DMS153 (cell line): ENCODE results near the gene RMDN2.

Source experiments
- DNase-seq: peaks from one replicate; lab custom pipeline; 2025; lab: John Stamatoyannopoulos, UW

RMDN2 gene, protein sequence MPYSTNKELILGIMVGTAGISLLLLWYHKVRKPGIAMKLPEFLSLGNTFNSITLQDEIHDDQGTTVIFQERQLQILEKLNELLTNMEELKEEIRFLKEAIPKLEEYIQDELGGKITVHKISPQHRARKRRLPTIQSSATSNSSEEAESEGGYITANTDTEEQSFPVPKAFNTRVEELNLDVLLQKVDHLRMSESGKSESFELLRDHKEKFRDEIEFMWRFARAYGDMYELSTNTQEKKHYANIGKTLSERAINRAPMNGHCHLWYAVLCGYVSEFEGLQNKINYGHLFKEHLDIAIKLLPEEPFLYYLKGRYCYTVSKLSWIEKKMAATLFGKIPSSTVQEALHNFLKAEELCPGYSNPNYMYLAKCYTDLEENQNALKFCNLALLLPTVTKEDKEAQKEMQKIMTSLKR

DNA sequence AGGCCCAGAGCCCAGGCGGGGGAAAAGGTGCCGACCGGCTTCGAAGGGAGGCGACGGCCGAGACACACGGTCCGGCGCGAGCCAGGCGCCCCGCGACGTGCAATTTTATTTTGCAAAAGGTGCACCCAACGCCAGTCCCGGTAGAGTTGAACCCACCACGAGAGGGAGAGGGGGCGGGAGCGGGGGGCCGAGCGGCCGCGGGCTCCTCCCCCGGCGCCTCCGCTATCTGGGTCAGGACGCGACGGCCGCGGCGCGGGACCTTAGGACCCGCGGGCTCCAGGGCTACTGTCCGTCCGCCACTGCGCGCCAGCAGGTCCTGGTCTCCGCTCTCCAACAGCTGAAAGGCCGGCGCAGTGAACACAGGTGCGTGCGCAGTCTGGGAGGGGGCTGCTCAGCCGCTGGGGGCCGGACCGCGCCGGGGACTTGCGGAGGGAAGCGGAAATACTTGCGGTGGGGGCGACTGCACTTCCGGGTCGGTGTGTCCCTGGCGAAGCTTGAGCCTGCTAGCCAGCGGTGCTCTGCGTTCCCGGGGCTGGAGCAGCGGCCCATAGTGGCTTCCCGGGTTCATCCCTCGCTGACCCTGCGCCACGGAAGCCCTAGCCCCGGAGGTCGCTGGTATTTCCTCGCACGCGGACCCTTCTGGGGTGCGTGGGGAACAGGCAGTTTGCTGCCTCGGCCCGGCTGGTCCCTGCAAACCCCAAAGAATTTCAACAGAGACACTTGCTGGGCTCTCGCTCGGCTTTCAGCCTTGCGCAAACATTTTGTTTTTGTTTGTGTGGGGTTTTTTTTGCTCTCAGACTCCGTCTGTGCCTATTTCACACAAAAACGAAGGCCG lies at the start of gene RMDN2:
Gene RMDN2 (plus strand): TSS at position 225 of the 835 bp plus-strand sequence. CDS start 3,991 bp downstream, outside the sequence.
- peak; percentile 85 for DNase-seq

DNA sequence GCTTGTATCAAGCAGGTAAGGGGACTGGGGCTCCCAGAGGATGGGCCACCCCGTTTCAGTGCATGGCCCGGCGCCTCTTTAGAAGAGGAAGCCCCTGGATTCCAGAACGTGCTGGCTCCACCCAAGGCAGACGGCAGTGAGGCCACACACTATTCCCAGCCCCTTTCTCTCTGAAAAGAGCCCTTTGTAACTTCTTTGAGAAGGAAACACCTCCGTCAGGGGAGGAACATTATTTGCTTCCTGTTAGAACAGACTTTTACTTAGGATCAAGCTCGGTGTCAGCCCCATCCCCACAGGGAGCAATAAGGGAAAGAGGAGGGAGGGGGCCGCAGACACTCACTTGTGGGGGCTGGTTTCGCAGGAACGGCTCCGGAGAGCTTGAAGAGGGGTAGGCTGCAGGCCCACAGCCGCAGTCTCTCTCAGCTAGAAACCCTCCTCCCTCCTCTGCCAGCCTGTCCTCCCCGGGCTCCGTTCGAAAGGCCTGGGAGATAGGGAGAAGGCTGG lies 49.6 kb upstream of the RMDN2 start:
- no peak for DNase-seq

DNA sequence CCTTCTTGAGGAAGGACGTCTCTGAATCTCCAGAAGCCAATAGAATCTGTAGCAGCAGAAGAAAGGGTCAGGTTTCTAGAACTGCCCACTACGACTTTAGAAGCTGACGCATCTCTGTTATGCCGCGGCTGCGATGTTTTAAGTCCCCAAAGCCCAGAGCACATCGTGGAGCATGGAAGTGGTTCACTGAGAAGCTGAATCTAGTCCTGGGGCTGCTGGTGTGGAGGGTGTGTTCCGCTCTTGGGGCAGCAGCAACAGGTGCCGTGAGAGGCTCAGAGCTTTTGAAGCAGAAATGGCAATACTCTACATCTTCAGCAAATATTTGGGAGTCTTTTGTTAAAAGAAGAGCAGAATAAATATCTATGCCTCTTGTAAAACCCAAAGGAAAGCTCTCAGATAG lies 48.9 kb upstream of the RMDN2 start:
- no peak for DNase-seq

DNA sequence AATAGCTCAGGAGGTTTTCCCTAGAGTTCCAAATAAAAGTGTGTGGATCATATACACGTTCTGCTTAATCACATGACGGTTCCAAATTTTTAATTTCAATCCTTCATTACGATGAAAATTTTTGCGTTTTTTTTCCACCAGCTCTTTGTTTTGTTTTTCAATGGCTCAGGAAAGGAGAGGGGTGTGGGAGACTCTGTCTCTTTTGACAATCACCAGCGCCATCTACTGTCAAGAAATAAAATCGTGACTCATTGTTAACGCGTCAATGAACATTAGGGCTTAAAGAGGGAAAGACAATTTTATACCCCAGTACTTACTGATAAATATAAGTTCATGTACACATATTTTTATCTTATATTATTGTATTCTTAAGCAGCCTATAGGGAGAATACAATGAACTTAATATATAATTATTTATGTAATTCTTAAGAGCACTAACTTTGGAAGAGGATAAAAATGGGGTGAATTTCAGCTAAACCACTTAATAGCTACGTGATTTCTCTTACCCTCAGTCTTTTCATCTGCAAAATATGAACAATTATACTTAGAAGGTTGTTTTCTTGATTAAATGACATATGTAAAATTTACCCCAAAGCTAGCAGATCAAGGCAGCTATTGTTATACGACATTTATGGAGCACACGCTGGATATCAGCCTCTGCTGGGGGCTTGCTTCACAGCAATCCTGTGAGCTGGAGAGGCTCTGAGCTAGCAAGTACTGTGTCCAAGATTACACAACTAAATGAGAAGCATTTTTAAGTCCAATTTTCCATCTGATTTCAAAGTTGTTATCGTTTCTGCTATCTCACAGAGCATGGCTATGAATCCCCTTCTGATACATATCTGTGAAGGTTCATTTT lies 47.4 kb upstream of the RMDN2 start:
- peak; percentile 49 for DNase-seq

DNA sequence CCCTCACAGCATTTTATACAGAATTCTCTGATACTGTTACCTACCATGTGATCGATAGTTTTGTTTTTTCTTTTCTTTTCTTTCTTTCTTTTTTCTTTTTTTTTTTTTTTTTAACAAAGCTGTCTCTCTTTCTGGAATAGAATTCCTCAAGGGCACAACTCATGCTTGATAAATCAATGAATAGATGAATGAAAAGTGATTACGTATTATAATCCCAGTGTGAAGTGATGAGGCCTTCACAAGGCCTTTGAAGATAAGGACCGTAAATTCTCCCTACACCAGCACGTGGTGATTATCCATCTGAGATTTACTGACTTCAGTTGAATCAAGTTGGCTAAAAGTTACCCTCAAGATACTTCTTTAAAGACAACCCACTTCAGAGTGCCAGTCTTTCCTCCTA lies 46.6 kb upstream of the RMDN2 start:
- DNase-seq = no peak

DNA sequence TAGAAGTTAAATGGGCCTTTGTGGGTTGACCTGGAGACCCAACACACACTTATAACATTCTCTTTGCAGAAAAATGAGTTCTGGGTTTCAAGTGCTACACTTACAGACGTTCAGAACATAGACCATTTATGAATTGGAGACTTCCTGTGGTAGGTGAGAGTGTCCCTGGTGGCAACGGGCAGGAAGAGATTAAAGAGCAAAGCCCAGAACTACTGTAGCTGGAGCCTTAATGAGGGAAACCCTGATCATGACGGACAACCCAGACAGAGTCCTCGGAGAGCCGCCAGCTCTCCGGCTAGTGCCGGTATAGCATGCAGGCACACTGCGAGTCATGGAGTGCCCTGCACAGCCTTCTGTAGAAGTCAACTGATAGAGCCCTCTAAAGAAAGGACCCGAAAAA lies 44.5 kb upstream of the RMDN2 start:
- no peak for DNase-seq

DNA sequence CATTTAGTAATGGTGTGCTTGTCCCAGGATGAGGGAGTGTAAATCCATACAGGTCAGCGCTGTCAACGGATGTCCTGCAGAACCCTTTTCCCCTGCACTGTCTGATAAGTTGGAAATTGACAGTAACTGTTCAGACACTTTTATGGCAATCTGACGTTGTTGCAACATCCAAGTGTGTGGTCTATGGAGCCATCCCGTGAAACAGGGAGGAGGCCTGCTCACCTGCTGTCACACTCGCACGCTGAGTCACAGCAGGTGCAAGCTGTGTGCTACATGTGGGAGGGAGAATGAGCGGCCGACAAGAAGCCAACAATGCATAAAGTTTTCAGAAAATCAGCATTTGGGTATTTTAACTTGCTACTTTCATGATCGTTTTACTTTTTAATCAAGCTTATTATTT lies 43.7 kb upstream of the RMDN2 start:
- DNase-seq = peak; percentile 38

DNA sequence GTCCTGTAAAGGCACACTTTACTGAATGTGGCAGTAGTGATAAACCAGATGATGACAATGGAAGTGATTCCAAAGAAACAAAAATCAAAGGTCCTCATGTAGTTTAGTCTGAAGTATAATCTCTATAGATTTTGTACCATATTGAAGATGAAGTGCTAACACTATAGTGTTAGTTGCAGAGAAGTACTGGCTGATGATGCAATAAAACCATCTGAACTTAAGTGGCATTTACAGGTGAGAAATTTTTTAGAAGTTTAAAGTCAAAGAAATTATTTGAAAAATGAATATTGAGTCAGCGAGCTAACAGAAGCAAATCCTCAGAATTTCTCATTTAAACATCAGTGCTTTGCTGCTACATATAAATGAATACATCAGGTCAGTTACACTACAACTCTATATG lies 43.1 kb upstream of the RMDN2 start:
- DNase-seq = no peak

DNA sequence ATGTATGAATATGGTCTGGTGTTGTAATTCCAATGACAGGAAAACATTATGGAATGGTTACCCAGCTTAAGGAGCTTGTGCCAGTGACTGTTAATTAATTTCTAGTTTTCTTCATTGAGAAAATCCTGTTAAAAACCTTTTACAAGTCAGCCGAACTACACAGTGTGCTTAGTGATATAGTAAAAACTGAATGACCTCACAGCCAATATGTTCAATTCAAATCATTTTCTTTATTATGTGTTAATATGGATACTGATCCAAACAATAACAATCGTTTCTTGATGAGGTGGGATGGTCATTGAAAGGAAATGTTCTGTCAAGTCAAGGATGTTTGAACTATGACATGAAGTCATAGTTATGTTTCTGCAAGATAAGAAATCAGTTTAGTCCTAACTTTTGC lies 41.6 kb upstream of the RMDN2 start:
- DNase-seq = no peak

DNA sequence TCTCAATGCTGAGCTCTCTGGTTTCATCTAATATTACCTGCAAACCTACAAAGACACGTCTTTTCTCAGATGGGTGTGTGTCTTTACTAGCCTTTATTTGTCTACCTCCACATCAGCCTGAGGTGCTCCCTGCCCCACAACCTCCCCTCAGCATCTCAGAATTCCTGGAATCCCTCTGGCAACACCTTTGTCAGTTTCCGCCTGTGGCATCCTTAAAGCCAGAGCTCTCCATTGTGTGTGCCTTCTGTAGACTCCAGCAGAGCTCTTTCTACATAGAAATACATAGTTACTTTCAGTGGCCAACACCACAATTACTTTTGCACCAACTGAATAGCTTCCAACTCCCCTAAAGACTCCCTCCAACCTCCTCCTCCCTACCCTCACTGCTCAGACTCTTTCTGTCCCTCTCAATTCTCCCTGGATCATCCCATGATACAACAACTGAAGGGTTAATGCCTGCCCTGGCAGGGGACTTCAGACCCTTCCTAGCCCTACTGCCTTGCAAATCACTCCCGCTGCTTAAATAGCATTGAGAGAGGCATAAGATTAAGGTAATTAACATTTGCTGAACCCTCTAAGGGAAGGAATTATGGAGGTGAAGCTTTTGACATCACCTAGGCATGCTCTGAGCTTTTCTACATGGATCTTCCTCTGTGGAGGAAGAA lies 39.6 kb upstream of the RMDN2 start:
- no peak for DNase-seq

DNA sequence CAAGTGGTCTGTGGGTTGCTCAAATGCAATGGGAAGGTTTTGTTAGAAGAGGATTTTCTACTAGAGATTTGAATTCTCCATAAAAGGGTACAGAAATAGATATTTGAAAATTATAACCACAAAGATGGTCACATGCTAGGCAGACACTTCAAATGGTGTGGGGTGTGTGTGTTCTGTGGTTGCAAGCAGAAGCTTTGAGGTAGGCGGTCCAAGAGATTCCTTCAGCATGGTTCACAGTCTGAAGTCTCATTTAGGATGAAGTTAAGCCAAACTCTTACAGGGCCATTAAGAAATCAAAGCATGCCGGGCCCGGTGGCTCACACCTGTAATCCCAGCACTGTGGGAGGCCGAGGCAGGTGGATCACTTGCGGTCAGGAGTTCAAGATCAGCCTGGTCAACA lies 38.3 kb upstream of the RMDN2 start:
- no peak for DNase-seq

DNA sequence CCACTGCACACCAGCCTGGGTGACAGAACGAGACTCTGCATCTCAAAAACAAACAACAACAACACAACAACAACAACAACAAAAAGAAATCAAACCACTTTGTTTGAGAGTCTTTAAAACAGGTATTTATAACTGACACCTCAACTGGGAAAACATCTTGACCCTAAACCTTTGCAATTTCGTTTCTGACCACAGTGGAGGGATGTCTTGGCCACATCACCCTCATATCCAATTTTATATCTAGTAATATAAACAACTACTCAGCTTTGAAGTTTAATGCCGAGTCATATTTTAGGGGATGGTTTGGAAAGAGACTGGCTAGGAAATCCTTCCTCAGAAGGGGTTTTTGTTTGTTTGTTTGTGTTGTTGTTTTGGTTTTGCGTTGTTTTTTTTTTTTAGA lies 37.8 kb upstream of the RMDN2 start:
- DNase-seq = no peak

DNA sequence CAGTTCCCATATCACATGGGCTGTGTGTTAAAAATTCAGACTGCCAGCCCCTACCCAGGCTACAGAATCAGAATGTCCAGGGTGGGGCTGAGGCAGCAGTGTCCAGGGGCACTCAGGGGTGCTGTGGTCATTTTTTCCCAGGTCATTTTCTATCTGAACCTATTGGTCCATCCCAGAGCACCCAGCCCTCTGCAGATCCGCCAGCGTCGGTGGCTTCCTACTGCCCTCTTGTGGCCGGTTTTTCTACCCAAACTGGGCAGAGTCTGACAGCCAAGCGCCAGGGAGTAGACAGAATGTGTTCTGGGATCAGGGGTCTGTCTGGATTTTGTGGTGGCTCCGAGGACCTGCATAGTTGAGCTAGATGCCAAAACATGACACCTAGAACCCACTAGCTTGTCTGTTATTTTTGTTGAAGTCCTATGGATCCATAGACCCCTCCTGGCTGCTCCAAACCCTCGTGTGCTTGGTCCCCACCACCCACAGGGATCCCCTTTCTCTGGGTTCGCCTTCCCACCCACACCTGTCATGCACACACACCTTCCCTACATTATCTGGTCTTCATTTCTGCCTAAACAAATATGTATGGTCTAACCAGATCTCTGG lies 34.1 kb upstream of the RMDN2 start:
- peak; percentile 47 for DNase-seq

DNA sequence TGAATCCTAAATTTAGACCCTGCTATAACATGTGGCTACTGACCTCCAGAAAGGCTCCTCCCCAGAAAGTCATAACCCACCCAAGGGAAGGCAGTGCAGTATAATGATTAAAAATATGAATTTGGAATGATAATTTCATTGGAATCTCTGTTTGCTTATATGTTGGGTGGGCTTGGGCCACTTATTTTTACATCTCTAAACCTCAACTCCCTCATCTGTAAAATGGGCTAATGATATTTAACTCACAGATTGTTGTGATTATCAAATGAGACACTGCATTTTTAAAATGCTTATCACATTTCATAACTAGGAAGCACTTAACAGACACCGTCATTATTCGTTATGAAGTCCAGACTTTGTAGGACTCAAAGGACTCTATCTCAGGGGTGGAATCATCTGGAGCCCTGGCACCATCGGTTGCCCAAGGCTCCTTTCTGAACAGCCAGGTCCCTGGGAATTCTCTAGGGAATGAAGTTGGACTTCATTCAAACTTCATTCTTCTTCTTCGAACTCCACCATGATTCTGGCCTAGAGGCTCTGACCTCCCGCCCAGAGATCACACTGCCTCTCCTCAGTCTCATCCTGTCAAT lies 33.1 kb upstream of the RMDN2 start:
- DNase-seq = no peak

DNA sequence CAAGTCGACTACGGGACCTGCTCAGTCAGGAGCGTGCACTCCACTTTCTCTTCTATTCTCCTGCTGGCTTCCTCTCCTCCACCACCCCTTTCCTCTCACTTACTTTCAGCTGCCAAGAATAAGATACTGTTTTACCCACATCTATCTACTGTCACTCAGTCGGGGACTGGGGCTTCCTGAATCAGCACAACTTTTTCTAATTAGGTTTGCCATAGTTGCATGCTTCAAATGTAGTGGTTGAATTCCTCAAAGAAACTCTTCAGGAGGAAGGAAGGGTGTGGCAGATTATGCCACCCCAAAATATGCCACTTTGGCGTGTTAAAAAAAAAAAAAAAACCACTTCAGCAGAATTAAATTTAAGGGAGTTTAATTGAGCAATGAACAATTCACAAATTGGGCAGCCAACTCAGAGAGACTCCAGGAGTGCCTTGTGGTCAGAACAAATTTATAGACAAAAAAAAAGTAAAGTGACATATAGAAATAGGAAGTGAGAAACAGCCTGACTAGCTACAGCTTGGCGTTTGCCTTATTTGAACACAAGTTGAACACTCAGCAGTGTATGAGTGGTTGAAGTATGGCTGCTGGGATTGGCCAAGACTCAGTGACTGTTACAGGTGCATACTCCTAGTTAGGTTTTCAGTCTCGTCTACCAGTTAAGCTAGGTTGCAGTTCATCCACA lies 32.5 kb upstream of the RMDN2 start:
- DNase-seq = no peak

DNA sequence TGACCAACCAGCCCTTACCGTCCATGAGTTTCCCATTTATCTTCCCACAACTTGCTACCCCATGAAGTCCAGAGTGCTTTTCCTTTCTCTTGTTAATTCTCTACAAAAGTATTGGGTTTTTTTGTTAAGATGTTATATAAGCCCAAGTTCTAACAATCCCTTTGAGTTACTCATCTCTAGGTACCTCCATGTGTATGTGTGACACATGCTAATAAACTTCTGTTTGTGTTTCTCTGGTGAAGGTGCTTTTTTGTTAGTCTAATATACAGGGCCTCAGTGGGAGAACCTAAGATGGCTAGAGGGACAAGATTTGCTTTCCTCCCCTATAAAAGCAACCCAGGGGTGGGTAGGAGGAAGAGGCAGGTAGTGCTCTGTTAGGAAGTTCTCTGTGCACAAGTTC lies 31.8 kb upstream of the RMDN2 start:
- no peak for DNase-seq

DNA sequence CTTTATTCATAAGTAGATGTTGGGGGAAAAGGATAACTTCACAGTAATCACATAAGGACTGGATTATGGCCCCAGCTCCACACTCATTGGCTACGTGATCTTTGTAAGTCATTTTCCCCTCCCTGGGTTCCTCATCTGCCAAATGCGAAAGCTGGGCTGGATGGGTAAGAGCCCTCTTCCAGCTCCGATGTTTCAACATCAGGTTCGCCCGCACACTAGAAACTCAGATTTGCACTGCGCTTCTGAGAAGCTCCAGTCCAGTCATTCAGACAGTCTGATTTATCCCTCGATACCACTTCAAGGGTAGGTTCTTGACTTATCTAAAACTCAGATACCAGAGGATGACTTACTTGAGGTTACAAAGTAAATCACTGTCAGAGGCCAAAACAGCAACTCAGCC lies 31.0 kb upstream of the RMDN2 start:
- DNase-seq = no peak

DNA sequence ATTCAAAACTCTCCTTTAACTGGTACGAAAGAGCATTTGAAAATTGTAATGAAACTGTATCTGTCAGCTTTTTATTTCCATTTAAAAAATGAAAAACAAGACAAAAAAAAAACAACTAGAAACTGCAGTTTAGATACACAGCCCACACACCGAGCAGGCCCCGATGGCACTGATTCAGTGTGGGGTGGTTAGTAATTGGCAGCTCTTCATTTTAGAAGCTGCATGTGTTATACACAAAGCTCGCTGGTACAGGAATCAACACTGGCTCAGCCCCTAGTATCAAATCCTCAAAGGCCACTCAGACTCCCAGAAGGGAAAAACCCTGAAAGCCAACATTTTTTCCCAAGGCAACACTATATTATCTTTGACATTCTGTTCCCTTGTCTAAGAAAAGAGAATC lies 30.5 kb upstream of the RMDN2 start:
- DNase-seq = no peak

DNA sequence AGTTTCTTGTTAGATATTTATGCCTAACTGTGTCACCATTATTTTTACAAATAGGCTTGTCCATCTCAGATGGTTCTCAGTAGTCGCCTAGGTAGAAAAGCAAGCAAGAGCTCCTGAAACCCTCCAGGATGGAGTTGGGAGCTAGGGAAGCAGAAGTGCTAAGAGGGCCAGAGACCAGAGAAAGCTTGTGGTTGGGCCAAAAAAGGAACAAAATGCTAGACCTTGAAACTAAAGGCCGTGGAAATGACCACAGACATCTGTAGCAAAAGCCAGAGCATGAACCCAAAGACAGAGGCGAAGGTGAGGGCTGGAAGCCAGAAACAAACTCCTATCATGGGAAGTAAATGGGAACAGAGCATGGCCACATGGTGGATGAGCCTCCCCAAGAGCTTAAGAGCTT lies 29.9 kb upstream of the RMDN2 start:
- DNase-seq = no peak

DNA sequence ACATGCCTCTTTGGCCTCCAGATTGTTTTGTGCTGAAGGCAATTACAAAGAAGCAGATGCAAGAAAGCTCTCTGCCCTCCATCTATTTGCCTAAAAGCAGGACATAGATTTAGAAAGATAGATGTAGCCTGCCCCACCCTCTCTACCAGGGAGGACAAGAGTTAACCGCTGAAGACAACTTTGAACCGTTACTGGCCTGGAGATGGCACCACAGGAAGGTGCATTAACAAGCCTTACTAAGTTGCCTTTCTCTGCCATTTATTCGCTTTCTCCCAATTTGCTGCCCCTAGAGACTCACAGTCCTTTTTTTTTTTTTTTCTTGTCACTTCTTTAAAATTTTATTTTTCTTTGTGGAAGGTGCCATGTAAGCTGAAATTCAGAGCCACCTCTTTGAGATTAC lies 28.8 kb upstream of the RMDN2 start:
- no peak for DNase-seq
